Parathyroid adenoma (tissue), 2 donors: ENCODE data around the gene GNAZ.

Experiments
- H2AFZ ChIP-seq: fragments of 300-600 bp; sonication (generic); one replicate; pipeline ENCODE4 v1.7.0; 2017; ENCODE audit warnings: antibody characterized with exemption, mild to moderate bottlenecking
- H3K27ac ChIP-seq: fragments of 300-600 bp; sonication (generic); one replicate; pipeline ENCODE4 v1.7.0; 2017
- H3K27me3 ChIP-seq: fragments of 300-600 bp; sonication (generic); one replicate; pipeline ENCODE4 v1.7.0; 2017; ENCODE audit warnings: low read length; ENCODE audit not compliant: control insufficient read depth, insufficient read depth
- H3K36me3 ChIP-seq: fragments of 300-600 bp; sonication (generic); one replicate; pipeline ENCODE4 v1.7.0; 2017; ENCODE audit warnings: low read length; ENCODE audit not compliant: control insufficient read depth, insufficient read depth
- H3K4me1 ChIP-seq: fragments of 300-600 bp; sonication (generic); one replicate; pipeline ENCODE4 v1.7.0; 2017; ENCODE audit warnings: control low read depth
- H3K4me2 ChIP-seq: fragments of 300-600 bp; sonication (generic); one replicate; pipeline ENCODE4 v1.7.0; 2017; ENCODE audit warnings: low read length
- H3K4me3 ChIP-seq: fragments of 300-600 bp; sonication (generic); one replicate; pipeline ENCODE4 v1.7.0; 2017; ENCODE audit warnings: low read depth, low read length
- H3K79me2 ChIP-seq: fragments of 300-600 bp; sonication (generic); one replicate; pipeline ENCODE4 v1.7.0; 2017; ENCODE audit warnings: control low read depth
- H3K9ac ChIP-seq: fragments of 300-600 bp; sonication (generic); one replicate; pipeline ENCODE4 v1.7.0; 2017; ENCODE audit warnings: mild to moderate bottlenecking
- H3K9me3 ChIP-seq: fragments of 300-600 bp; sonication (generic); one replicate; pipeline ENCODE4 v1.7.0; 2017; ENCODE audit warnings: low read length; ENCODE audit not compliant: control insufficient read depth
- TF ChIP-seq, protein P1 (sequence below): fragments of 300-600 bp; sonication (generic); IDR thresholded peaks from one replicate; pipeline ENCODE4 v1.7.0; 2017; ENCODE audit warnings: antibody characterized with exemption, mild to moderate bottlenecking
- donor health status: primary hyperparathyroidism.

Gene GNAZ

DNA sequence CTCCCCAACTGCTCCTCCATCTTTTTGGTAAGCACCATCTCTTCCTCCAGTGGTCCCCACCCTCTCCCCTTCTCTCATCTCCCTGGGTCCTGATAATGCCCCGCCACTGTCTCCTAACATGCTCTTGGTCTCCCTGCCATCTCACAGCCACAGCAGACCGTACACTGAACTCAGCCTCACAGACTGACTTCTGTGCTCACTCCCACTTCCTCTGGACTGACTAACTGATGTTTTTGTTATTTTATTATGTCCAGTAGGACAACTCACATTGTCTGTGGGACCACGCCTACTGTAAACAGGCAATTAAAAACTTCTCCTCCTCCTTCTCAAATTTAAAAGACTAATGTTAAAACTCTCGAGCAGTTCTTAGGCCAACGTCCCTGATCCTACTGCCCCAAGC lies 2.6 kb upstream of the GNAZ start:
- H3K4me2 ChIP-seq = no peak overlapping the region
- TF ChIP-seq, protein P1, sequence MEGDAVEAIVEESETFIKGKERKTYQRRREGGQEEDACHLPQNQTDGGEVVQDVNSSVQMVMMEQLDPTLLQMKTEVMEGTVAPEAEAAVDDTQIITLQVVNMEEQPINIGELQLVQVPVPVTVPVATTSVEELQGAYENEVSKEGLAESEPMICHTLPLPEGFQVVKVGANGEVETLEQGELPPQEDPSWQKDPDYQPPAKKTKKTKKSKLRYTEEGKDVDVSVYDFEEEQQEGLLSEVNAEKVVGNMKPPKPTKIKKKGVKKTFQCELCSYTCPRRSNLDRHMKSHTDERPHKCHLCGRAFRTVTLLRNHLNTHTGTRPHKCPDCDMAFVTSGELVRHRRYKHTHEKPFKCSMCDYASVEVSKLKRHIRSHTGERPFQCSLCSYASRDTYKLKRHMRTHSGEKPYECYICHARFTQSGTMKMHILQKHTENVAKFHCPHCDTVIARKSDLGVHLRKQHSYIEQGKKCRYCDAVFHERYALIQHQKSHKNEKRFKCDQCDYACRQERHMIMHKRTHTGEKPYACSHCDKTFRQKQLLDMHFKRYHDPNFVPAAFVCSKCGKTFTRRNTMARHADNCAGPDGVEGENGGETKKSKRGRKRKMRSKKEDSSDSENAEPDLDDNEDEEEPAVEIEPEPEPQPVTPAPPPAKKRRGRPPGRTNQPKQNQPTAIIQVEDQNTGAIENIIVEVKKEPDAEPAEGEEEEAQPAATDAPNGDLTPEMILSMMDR = no peak
- no peaks in the 10 kb centered on the region for H3K36me3 ChIP-seq
- no peaks in the 10 kb centered on the region for H3K27me3 ChIP-seq
- H3K27ac ChIP-seq = no peak overlapping the region
- H2AFZ ChIP-seq = no peak overlapping the region
- H3K9me3 ChIP-seq = no peaks in the 10 kb centered on the region
- no peak overlapping the region for H3K9ac ChIP-seq
- no peaks in the 10 kb centered on the region for H3K79me2 ChIP-seq
- no peak overlapping the region for H3K4me3 ChIP-seq
- H3K4me1 ChIP-seq = no peaks in the 10 kb centered on the region

DNA sequence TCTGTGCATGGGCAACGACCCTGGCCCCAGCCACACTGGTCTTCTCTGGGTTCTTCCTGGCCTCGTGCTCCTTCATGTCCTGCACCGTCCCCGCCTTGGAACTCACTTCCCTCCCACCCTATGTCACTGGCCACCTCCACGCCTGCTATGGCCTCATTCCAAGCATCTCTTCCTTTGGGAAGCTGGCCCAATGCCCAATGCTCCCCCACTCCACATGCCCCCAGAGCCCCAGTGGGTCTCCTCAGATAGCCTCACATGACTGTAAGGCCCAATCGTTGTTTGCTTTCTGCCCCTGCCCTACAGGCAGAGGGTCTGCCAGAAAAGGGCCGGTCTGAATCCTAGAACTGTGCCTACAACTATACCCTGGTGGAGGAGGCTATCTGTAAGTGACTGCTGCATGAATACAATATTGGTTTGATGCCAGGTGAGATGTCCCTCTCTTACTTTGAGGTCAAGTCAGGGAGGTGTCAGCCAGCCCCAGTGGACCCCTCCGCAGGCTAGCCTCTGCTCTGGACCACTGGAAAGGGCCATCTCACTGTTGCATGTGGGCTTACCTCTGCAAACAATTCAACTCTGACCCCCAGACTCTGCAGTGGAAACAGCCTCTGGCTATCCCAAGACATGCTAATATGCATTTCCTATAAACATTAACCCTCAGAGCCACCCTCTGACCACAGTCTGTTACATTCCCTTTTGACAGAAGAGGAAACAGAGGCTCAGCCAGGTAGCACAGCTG lies 2.1 kb upstream of the GNAZ start:
- TF ChIP-seq, protein P1 = no peak
- Histone ChIP-seq H3K27me3 (no peaks in the 10 kb centered on the region), H3K79me2 (no peaks in the 10 kb centered on the region), H3K4me2 (no peak overlapping the region), H2AFZ (no peak overlapping the region), H3K4me1 (no peaks in the 10 kb centered on the region), H3K9ac (no peak overlapping the region), H3K36me3 (no peaks in the 10 kb centered on the region), H3K9me3 (no peaks in the 10 kb centered on the region), H3K4me3 (no peak overlapping the region), H3K27ac (no peak overlapping the region)

DNA sequence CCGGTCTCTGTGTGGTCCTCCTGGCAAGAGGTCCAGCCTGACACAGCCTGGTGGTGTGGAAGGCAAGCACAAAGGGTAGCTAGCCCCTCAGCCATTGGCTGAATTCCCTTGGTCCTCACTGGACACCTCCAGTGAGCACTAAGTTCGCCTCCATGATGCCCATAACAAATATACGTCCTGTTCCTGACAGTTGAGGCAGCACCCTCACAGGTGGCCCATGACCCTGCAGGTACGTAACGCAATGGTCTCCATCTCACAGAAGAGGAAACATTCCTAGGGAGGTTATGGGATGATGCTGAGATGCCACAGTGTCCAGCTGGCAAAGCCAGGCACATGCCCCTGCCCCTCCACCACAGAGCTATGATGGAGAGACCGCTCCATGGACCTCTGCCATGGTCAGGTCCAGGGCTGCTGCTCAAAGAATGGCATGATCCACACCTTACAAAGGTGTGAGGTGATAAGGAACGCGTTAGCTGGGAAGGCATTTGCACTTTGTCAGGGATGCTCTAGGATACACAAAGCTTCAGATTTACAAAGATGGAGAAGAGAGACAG lies 1.4 kb upstream of the GNAZ start:
- Histone ChIP-seq H3K9ac (no peak overlapping the region), H3K79me2 (no peaks in the 10 kb centered on the region), H3K9me3 (no peaks in the 10 kb centered on the region), H3K4me3 (no peak overlapping the region), H3K27ac (no peak overlapping the region), H3K4me2 (no peak overlapping the region), H3K4me1 (no peaks in the 10 kb centered on the region), H2AFZ (no peak overlapping the region), H3K27me3 (no peaks in the 10 kb centered on the region), H3K36me3 (no peaks in the 10 kb centered on the region)
- TF ChIP-seq, protein P1 = no peak

DNA sequence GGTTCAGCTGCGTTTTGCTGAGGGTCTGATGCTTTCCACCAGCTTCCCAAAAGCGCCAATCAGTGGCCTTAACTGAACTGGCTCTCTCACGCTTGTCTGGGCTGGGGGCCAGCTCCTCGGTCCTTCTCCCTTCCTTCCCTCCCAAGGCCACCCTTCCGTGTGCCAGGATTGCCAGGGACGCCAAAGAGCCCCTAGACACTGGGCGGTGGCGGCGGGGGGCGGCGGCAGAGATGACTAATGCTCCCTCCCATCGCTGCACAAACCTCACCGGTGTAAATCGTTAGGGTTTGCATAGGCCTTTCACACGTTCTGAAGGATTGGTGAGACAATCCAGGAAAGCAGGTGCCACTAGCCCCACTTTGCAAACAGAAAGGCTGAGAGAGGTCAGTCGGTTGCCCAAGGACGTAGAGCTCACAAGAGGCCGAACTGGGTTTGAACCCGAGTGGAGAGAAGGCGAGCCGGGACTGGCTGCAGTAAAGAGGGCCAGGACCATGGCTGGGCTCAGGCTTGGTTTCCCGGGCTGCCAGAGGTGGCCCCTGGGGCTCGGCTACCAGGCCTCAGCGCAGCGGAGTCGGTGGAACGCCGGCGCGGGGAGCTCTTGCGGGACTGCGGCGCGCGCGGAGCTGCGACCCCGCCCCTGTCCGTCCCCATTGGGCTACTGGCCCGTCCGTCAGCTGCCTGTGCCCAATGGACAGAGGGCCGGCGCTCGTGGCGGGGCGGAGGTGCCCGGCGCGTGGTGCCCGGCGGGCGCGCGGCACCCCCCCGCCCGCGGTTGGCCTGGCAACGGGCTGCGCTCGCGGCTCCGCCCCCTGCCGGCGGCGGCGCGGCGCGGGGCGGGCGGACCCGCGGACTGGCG lies 589 bp upstream of the GNAZ start:
- Histone ChIP-seq H3K36me3 (no peaks in the 10 kb centered on the region), H3K79me2 (no peaks in the 10 kb centered on the region), H3K27ac (no peak overlapping the region), H3K4me3 (peak overlapping the region; percentile 77), H3K27me3 (no peaks in the 10 kb centered on the region), H3K4me2 (peak overlapping the region; percentile 98), H3K9ac (no peak overlapping the region), H3K9me3 (no peaks in the 10 kb centered on the region), H3K4me1 (no peaks in the 10 kb centered on the region), H2AFZ (peak overlapping the region; percentile 85)
- TF ChIP-seq, protein P1 = no peak
